Measurements from ENCODE around the gene FOXK1.

Gene FOXK1

GRCh38 chr7:4764402-4765007 is 82.4 kb downstream of the FOXK1 start:
- no peak overlapping the region for H3K27ac ChIP-seq (ENCODE audit: low read length)
- H3K9me3 ChIP-seq (ENCODE audit: insufficient read depth, low read depth, low read length), result no peaks in the 10 kb centered on the region
- H3K36me3 ChIP-seq (ENCODE audit: insufficient read depth, low read depth, low read length), result peaks cover 8% of the 10 kb centered on the region; the same call in 1 of the 2 replicates
- H3K4me1 ChIP-seq (ENCODE audit: insufficient read depth, low read length), result no peaks in the 10 kb centered on the region
- H3K9ac ChIP-seq (ENCODE audit: low read depth, low read length), result no peak overlapping the region
- H3K27me3 ChIP-seq (ENCODE audit: insufficient read depth, low read length), result no peaks in the 10 kb centered on the region
- no peak overlapping the region for H3K4me3 ChIP-seq (ENCODE audit: low read length)

- Histone ChIP-seq H3K9me3 (ENCODE audit: insufficient read depth, low read depth, low read length) (no peaks in the 10 kb centered on the region), H3K4me3 (ENCODE audit: low read length) (no peak overlapping the region), H3K27ac (ENCODE audit: low read length) (no peak overlapping the region), H3K36me3 (ENCODE audit: insufficient read depth, low read depth, low read length) (peaks cover 8% of the 10 kb centered on the region; the same call in 1 of the 2 replicates), H3K27me3 (ENCODE audit: insufficient read depth, low read length) (no peaks in the 10 kb centered on the region), H3K9ac (ENCODE audit: low read depth, low read length) (no peak overlapping the region), H3K4me1 (ENCODE audit: insufficient read depth, low read length) (no peaks in the 10 kb centered on the region)
Observed at GRCh38 chr7:4765776-4766490, 83.8 kb downstream of the FOXK1 start.

- H3K27ac ChIP-seq (ENCODE audit: low read length), result no peak overlapping the region
- peaks cover 8% of the 10 kb centered on the region; the same call in 1 of the 2 replicates for H3K36me3 ChIP-seq (ENCODE audit: insufficient read depth, low read depth, low read length)
- H3K4me1 ChIP-seq (ENCODE audit: insufficient read depth, low read length), result no peaks in the 10 kb centered on the region
- H3K4me3 ChIP-seq (ENCODE audit: low read length), result no peak overlapping the region
- no peaks in the 10 kb centered on the region for H3K27me3 ChIP-seq (ENCODE audit: insufficient read depth, low read length)
- H3K9ac ChIP-seq (ENCODE audit: low read depth, low read length), result no peak overlapping the region
- no peaks in the 10 kb centered on the region for H3K9me3 ChIP-seq (ENCODE audit: insufficient read depth, low read depth, low read length)
Observed at GRCh38 chr7:4766666-4767519, 84.8 kb downstream of the FOXK1 start.

- H3K9ac ChIP-seq (ENCODE audit: low read depth, low read length), result no peak overlapping the region
Observed at GRCh38 chr7:4768597-4769569, 86.8 kb downstream of the FOXK1 start.

GRCh38 chr7:4769761-4770160 is 87.7 kb downstream of the FOXK1 start:
- Histone ChIP-seq H3K9me3 (ENCODE audit: insufficient read depth, low read depth, low read length) (no peaks in the 10 kb centered on the region), H3K4me1 (ENCODE audit: insufficient read depth, low read length) (no peaks in the 10 kb centered on the region), H3K27me3 (ENCODE audit: insufficient read depth, low read length) (no peaks in the 10 kb centered on the region), H3K4me3 (ENCODE audit: low read length) (no peak overlapping the region), H3K9ac (ENCODE audit: low read depth, low read length) (no peak overlapping the region), H3K36me3 (ENCODE audit: insufficient read depth, low read depth, low read length) (no peaks in the 10 kb centered on the region; the same call in 1 of the 2 replicates), H3K27ac (ENCODE audit: low read length) (no peak overlapping the region)

More at GRCh38 chr7:4768597-4769569, 86.8 kb downstream of the FOXK1 start:
- no peaks in the 10 kb centered on the region for H3K9me3 ChIP-seq (ENCODE audit: insufficient read depth, low read depth, low read length)
- H3K36me3 ChIP-seq (ENCODE audit: insufficient read depth, low read depth, low read length), result no peaks in the 10 kb centered on the region; the same call in 1 of the 2 replicates
- no peaks in the 10 kb centered on the region for H3K4me1 ChIP-seq (ENCODE audit: insufficient read depth, low read length)
- H3K4me3 ChIP-seq (ENCODE audit: low read length), result no peak overlapping the region
- no peaks in the 10 kb centered on the region for H3K27me3 ChIP-seq (ENCODE audit: insufficient read depth, low read length)
- no peak overlapping the region for H3K27ac ChIP-seq (ENCODE audit: low read length)

GRCh38 chr7:4770886-4771285 is 88.8 kb downstream of the FOXK1 start:
- H3K9ac ChIP-seq (ENCODE audit: low read depth, low read length), result no peak overlapping the region
- H3K27me3 ChIP-seq (ENCODE audit: insufficient read depth, low read length), result no peaks in the 10 kb centered on the region
- H3K4me3 ChIP-seq (ENCODE audit: low read length), result no peak overlapping the region
- H3K9me3 ChIP-seq (ENCODE audit: insufficient read depth, low read depth, low read length), result no peaks in the 10 kb centered on the region
- H3K4me1 ChIP-seq (ENCODE audit: insufficient read depth, low read length), result no peaks in the 10 kb centered on the region
- H3K36me3 ChIP-seq (ENCODE audit: insufficient read depth, low read depth, low read length), result no peaks in the 10 kb centered on the region; the same call in 1 of the 2 replicates
- no peak overlapping the region for H3K27ac ChIP-seq (ENCODE audit: low read length)

- Histone ChIP-seq H3K9me3 (ENCODE audit: insufficient read depth, low read depth, low read length) (no peaks in the 10 kb centered on the region), H3K27me3 (ENCODE audit: insufficient read depth, low read length) (no peaks in the 10 kb centered on the region), H3K36me3 (ENCODE audit: insufficient read depth, low read depth, low read length) (no peaks in the 10 kb centered on the region; the same call in 1 of the 2 replicates), H3K9ac (ENCODE audit: low read depth, low read length) (no peak overlapping the region), H3K27ac (ENCODE audit: low read length) (no peak overlapping the region), H3K4me1 (ENCODE audit: insufficient read depth, low read length) (no peaks in the 10 kb centered on the region), H3K4me3 (ENCODE audit: low read length) (no peak overlapping the region)
Observed at GRCh38 chr7:4771737-4772136, 89.6 kb downstream of the FOXK1 start.

GRCh38 chr7:4772306-4772705 is 90.2 kb downstream of the FOXK1 start:
- Histone ChIP-seq H3K36me3 (ENCODE audit: insufficient read depth, low read depth, low read length) (no peaks in the 10 kb centered on the region; the same call in 1 of the 2 replicates), H3K9ac (ENCODE audit: low read depth, low read length) (no peak overlapping the region), H3K4me3 (ENCODE audit: low read length) (no peak overlapping the region), H3K27me3 (ENCODE audit: insufficient read depth, low read length) (no peaks in the 10 kb centered on the region), H3K27ac (ENCODE audit: low read length) (no peak overlapping the region), H3K9me3 (ENCODE audit: insufficient read depth, low read depth, low read length) (no peaks in the 10 kb centered on the region), H3K4me1 (ENCODE audit: insufficient read depth, low read length) (no peaks in the 10 kb centered on the region)

- no peaks in the 10 kb centered on the region for H3K4me1 ChIP-seq (ENCODE audit: insufficient read depth, low read length)
- 0 out of 2 replicates have a peak overlapping the region, but pooled peaks have one; percentile 83 for H3K4me3 ChIP-seq (ENCODE audit: low read length)
- H3K36me3 ChIP-seq (ENCODE audit: insufficient read depth, low read depth, low read length), result no peaks in the 10 kb centered on the region
- no peak overlapping the region for H3K27ac ChIP-seq (ENCODE audit: low read length)
- H3K27me3 ChIP-seq (ENCODE audit: insufficient read depth, low read length), result no peaks in the 10 kb centered on the region
- no peaks in the 10 kb centered on the region for H3K9me3 ChIP-seq (ENCODE audit: insufficient read depth, low read depth, low read length)
- no peak overlapping the region for H3K9ac ChIP-seq (ENCODE audit: low read depth, low read length)
Observed at GRCh38 chr7:4774007-4774406, 91.9 kb downstream of the FOXK1 start.

GRCh38 chr7:4774658-4775249 is 92.7 kb downstream of the FOXK1 start:
- H3K4me3 ChIP-seq (ENCODE audit: low read length), result peak overlapping the region; percentile 83
- no peaks in the 10 kb centered on the region for H3K9me3 ChIP-seq (ENCODE audit: insufficient read depth, low read depth, low read length)
- H3K27me3 ChIP-seq (ENCODE audit: insufficient read depth, low read length), result no peaks in the 10 kb centered on the region
- no peaks in the 10 kb centered on the region for H3K36me3 ChIP-seq (ENCODE audit: insufficient read depth, low read depth, low read length)
- peak overlapping the region; percentile 79 for H3K27ac ChIP-seq (ENCODE audit: low read length)
- H3K9ac ChIP-seq (ENCODE audit: low read depth, low read length), result peak overlapping the region; percentile 86
- no peaks in the 10 kb centered on the region for H3K4me1 ChIP-seq (ENCODE audit: insufficient read depth, low read length)

Data from iPS-20b (cell line).